NCI-H446 treated with DMSO at 0.1 percent for 48 hours (cell line): Measurements from ENCODE around the gene VSIG10L2.

Experiments
- DNase-seq: peaks from one replicate; lab custom pipeline; 2025; lab: John Stamatoyannopoulos, UW

The VSIG10L2 gene

GRCh38 chr11:125947419-125948277, 1.8 kb downstream of the VSIG10L2 start:
- no peak for DNase-seq

DNA sequence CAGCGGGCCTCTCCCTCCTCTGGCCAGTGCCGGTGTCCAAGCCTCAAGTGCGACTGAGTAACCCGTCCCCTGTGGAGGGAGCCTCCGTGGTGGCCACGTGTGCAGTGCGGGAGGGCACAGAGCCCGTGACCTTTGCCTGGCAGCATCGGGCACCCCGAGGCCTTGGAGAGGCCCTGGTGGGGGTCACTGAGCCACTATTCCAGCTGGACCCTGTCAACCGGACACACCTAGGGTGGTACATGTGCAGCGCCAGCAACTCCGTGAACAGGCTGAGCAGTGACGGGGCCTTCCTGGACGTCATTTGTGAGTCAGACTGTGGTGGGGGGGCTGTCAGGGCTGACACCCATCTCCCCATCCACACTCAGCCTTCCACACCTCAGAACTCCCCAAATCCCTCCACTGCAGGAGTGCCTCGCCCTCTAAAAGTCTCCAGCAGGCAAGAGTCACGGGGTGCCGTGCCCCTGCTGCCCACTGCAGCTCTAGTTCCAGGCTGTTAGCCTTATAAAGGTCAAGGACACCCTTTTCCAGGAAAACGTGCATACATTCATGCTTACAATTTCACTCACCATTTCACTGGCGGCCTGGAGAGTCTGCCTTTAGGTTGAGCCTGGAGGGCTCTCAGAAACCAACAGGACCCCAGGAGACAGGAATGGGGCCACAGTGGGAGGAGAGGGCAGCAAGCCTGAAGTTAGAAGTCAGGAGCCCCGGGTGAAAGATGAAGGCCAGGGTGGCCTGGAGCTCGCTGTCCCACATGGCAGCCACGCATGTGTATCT, 2.6 kb downstream of the VSIG10L2 start:
- DNase-seq, result no peak

DNA sequence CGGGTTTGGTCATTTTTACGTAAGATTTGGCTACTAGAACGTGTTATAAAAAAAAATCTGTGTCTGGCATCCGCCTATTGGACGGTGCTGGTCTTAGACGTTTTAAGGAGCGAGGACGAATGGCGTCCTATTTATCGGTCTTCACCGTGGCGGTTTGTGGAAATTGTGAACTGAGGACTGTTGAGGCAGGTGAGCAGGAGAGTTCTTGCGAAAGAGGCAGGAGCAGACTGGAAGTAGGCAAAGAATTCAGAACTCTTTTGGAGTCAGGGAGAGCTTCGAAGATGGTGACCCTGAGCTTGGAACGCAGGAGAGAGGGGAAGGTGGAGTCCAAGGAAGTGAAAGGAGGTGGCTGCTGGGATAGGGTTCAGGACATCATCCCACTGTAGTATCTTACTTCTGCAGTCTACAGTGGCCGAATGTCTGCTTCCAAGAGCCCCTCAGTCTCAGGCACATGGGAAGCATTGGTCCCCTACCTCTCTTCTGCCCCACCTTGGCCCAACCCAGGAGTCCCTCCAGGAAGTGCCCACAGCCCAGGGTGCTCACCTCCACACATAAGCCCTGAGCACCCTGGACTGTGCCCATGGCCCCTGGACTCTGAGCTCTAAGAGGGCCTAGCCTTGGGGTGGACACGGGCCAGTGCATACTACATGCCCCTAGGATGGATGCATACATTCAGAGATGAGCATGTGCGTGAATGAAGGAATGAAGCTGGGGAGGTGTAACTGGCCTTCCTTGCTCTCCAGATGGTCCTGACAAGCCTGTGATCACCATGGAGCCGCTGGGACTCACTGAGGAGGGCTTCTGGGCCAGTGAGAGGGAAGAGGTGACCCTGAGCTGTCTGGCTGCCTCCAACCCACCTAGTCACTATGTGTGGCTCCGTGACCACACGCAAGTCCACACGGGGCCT, 3.7 kb downstream of the VSIG10L2 start:
- no peak for DNase-seq

DNA sequence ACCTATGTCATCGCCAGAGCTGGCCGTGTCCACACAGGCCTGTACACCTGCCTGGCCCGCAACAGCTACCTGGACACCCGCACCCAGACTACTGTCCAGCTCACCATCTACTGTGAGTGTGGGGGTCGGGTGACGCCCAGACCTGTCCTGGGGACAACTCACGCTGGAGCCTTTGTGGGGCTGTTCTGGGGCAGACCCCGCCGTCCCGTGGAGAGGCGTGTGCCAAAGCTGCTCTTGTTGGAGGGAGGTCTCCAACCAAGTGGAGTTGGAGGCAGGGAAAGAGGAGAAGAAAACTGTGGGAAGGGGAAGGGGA, 4.3 kb downstream of the VSIG10L2 start:
- no peak for DNase-seq

DNA sequence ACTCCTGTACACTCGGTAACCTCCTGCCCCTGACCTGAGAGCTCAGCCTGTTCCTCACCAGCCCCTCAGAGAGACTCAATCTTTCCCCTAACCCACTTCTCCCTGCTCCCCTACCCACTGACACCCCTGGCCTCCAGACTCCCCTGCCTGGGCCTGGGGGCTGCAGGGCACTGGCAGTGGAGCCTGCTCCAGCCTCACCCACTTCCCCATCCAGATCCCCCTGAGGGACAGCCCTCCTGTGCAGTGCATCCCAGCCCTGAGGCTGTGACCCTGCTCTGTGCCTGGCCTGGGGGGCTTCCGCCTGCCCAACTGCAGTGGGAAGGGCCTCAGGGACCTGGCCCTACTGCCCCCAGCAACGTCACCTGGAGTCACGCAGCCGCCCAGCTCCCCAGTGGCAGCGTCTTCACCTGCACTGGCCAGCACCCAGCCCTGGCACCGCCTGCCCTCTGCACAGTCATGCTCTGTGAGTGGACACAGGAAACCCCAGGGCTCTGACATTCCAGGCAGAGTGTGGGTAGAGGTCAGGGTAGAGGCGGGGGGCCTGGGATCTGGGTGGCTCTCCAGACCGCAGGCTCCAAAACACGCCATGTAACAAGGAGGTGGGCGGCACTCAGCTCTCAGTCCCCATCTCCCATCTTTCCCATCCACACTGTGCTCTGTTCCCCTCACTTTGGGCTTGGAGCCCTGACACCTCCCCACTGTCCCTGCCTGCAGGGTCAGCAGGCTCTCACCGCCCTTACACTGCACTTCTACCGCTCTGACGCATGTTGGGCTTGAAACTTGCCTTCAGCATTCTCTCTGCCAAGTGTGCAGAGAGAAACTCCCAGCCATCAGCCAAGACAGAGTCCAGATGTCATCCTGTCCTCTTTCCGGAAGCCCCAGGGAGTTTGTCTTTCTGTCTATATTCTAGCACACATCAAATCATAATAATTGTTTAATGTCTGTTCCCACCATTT, 5.1 kb downstream of the VSIG10L2 start:
- DNase-seq, result peak; percentile 32

- DNase-seq, result no peak
Measured at GRCh38 chr11:125951731-125952130, 5.9 kb downstream of the VSIG10L2 start.

DNA sequence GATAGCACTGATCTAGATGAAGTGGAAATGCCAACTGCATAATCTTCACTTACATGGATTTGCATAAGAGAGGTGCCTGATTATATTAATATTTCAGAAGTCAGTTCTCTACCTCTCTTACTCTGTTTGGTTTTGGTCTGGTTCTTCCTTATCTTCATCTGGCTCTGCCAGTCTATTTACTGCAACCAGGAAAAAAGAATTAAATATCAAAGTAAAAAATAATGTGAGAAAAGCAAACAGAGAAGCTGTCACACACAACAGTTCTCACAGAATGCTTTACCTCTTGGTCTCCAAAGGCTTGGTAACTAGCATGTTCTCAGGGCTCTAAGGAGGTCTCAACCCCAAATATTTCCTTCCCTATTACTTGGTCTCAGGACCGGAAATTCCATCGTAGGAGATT, 6.7 kb downstream of the VSIG10L2 start:
- DNase-seq, result no peak

- DNase-seq, result peak; percentile 57
Measured at GRCh38 chr11:125952973-125953372, 7.1 kb downstream of the VSIG10L2 start.

DNA sequence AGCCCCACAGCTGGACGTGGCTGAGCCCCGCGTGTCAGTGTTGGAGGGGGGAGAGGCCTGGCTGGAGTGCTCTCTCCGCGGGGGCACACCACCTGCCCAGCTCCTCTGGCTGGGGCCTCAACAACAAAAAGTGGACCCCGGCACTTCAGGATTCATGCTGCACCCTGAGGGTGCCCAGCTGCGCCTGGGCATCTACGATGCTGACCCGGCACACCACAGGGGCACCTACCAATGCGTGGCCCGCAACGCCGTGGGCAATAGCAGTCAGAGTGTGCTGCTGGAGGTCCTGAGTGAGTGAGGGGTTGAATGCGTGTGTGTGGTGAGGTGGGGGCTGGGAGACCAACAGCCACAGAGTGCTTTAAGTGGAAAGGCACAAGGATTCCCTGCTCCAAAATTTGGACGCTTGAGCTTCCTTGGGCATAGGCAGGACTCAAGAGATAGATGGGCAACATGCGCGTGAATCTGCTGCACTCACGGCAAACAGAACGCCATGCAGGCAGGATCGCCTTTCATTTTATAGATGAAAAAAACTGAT, 7.6 kb downstream of the VSIG10L2 start:
- DNase-seq, result no peak

- no peak for DNase-seq
Measured at GRCh38 chr11:125954123-125954944, 8.5 kb downstream of the VSIG10L2 start.

- no peak for DNase-seq
Measured at GRCh38 chr11:125954945-125955640, 9.2 kb downstream of the VSIG10L2 start.

DNA sequence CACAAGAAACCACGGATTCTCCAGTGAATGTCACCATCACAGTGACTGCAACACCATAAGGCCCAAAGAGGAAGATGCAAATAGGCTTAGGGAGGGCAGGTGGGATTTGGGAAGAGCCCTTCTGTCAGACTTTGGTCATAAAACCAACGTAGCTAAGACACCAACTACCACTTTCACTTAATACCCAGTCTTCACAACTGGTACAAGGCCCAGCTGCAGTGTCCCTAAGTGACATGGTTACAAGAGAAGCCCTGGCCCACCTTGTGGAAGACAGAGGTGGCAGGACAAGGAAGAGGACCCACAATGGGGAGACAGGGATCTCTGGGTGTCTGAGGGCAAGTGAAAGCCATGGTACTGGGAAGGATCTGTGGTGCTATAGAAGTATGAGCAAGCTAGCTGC, 10.0 kb downstream of the VSIG10L2 start:
- DNase-seq, result no peak

GRCh38 chr11:125956391-125957134, 10.7 kb downstream of the VSIG10L2 start:
- DNase-seq, result no peak

- DNase-seq, result no peak
Measured at GRCh38 chr11:125957618-125958332, 11.9 kb downstream of the VSIG10L2 start.

DNA sequence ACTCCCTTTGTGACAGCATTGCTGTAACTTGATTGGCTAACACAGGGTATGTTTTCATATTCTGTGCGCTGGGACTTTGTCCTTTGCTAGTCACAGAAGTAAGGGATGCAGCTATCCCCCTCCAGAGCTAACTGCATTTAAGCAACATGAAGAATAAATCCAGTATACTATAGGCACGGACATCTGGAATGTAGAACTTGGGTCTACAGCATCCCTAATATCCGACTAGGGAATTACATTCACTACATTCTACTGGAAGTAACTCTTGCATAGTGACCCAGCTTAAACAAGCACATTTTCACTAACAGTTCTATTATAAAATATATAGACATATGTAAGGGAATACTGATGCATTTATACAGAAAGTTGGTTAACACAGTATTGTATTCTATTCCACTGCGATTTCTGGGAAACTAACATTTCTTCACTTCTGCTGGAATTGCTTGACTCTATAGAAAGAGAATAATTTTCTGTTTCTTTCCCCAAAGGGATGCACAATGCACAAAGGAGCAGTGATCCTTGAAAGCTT, 13.1 kb downstream of the VSIG10L2 start:
- no peak for DNase-seq

- DNase-seq, result no peak
Measured at GRCh38 chr11:125959511-125959910, 13.7 kb downstream of the VSIG10L2 start.

GRCh38 chr11:125959931-125960330, 14.1 kb downstream of the VSIG10L2 start:
- no peak for DNase-seq

- DNase-seq, result no peak
Measured at GRCh38 chr11:125960771-125961170, 14.9 kb downstream of the VSIG10L2 start.
